Measurements from ENCODE around the gene CNN2. TPM values are rescaled to one million over a fixed set of nuclear protein-coding genes. Genes with fewer than 3 reads are reported as not detected.

The CNN2 gene
- total and polyA plus RNA-seq, 2 donors (not counting 1 experiment from before 2014, with no cell fraction given) = 198 to 301 TPM

GRCh38 chr19:1069009-1069779, 42.8 kb downstream of the CNN2 start:
- H3K27me3 Mint-ChIP-seq = no peaks in the 10 kb centered on the region
- H3K4me1 Mint-ChIP-seq = peaks cover 52% of the 10 kb centered on the region
- Histone ChIP-seq H4K20me1 (ENCODE audit: control insufficient read depth, insufficient read depth, low read length, poor library complexity, severe bottlenecking) (peaks cover 81% of the 10 kb centered on the region), H3K4me2 (replicated peaks; ENCODE audit: low read depth, low read length, poor library complexity, severe bottlenecking) (peak overlapping the region; percentile 91), H3K27ac (ENCODE audit: low read length in 2 of 2) (peak overlapping the region; percentile 77 to 87), H3K9ac (ENCODE audit: low read length) (peak overlapping the region; percentile 94), H3K4me1 (ENCODE audit: control insufficient read depth in 2 of 2, insufficient read depth in 2 of 2, low read length in 2 of 2) (peaks cover 66 to 83% of the 10 kb centered on the region in 2 donors), H3K27me3 (replicated peaks in 1 of 4; ENCODE audit: control extremely low read depth in 1 of 4, control insufficient read depth in 3 of 4, insufficient read depth in 4 of 4, low read length in 3 of 4) (no peaks in the 10 kb centered on the region), H3K9me3 (ENCODE audit: control extremely low read depth in 1 of 3, control insufficient read depth in 2 of 3, insufficient read depth in 1 of 3, low read length in 2 of 3) (peaks cover 0 to 2% (median 0%) of the 10 kb centered on the region in 3 donors), H3K36me3 (replicated peaks in 1 of 2; ENCODE audit: control extremely low read depth in 1 of 2, control insufficient read depth in 1 of 2, extremely low read depth in 1 of 2, insufficient read depth in 2 of 2, low read length in 1 of 2) (peaks cover 0 to 51% of the 10 kb centered on the region in 2 experiments), H2AFZ (ENCODE audit: insufficient read depth, low read depth, low read length, poor library complexity, severe bottlenecking) (no peak overlapping the region), H3K4me3 (ENCODE audit: control extremely low read depth in 1 of 5, extremely low read depth in 1 of 5, insufficient read depth in 1 of 5, low read depth in 2 of 5, low read length in 4 of 5) (peak overlapping the region; percentile 65 to 99 (median 90)), H3K79me2 (ENCODE audit: control insufficient read depth, insufficient read depth, low read length) (peaks cover 72% of the 10 kb centered on the region)
- ATAC-seq (ENCODE audit: low read depth) (peak; percentile 50), DNase-seq (peak; percentile 85)
- ChIA-PET POLR2A (interaction anchor here (0.6 to 6.3 kb wide), 10 partner anchors 7 to 200 kb away, joined by 3 to 97 read pairs (median 10); partner anchors contain the start of genes CIRBP, CNN2, GPX4 and RNU6-2), CTCF (interaction anchor here (0.6 to 5.2 kb wide), 4 partner anchors 7 to 233 kb away, joined by 3 to 56 read pairs (median 6); no protein-coding TSS in a partner anchor)
- intact Hi-C loops (cut with micrococcal nuclease) = loop anchor here (1.0 to 10.0 kb wide), 6 partner anchors 8 to 144 kb away; partner anchors contain the start of genes ARID3A, GPX4, RNU6-2 and TMEM259
- H3K9me3 Mint-ChIP-seq (ENCODE audit: insufficient read depth) = no peaks in the 10 kb centered on the region
- TF ChIP-seq EZH2 (IDR thresholded peaks at IDR 0.05; ENCODE audit: borderline replicate concordance, insufficient read depth, low read depth, low read length, poor library complexity, severe bottlenecking) (no peak), CTCF (IDR thresholded peaks at IDR 0.05) (no peak)
- peak overlapping the region; percentile 97 for H3K27ac Mint-ChIP-seq
- 13% methylated on average over 25 of the region's 25 CpGs for WGBS (ENCODE audit: insufficient coverage)
- peak overlapping the region; percentile 96 for H3K4me3 Mint-ChIP-seq

GRCh38 chr19:1070576-1070930, 44.1 kb downstream of the CNN2 start:
- ATAC-seq (ENCODE audit: low read depth) = no peak
- Histone ChIP-seq H3K36me3 (replicated peaks in 1 of 2; ENCODE audit: control extremely low read depth in 1 of 2, control insufficient read depth in 1 of 2, extremely low read depth in 1 of 2, insufficient read depth in 2 of 2, low read length in 1 of 2) (peaks cover 0 to 61% of the 10 kb centered on the region in 2 experiments), H3K27ac (ENCODE audit: low read length in 2 of 2) (peak overlapping the region in 1 of 2 donors; percentile 15), H2AFZ (ENCODE audit: insufficient read depth, low read depth, low read length, poor library complexity, severe bottlenecking) (no peak overlapping the region), H3K27me3 (replicated peaks in 1 of 4; ENCODE audit: control extremely low read depth in 1 of 4, control insufficient read depth in 3 of 4, insufficient read depth in 4 of 4, low read length in 3 of 4) (no peaks in the 10 kb centered on the region), H3K4me1 (ENCODE audit: control insufficient read depth in 2 of 2, insufficient read depth in 2 of 2, low read length in 2 of 2) (peaks cover 64 to 81% of the 10 kb centered on the region in 2 donors), H3K79me2 (ENCODE audit: control insufficient read depth, insufficient read depth, low read length) (peaks cover 75% of the 10 kb centered on the region), H3K9ac (ENCODE audit: low read length) (no peak overlapping the region), H3K9me3 (ENCODE audit: control extremely low read depth in 1 of 3, control insufficient read depth in 2 of 3, insufficient read depth in 1 of 3, low read length in 2 of 3) (no peaks in the 10 kb centered on the region), H3K4me3 (ENCODE audit: control extremely low read depth in 1 of 5, extremely low read depth in 1 of 5, insufficient read depth in 1 of 5, low read depth in 2 of 5, low read length in 4 of 5) (no peak overlapping the region), H3K4me2 (replicated peaks; ENCODE audit: low read depth, low read length, poor library complexity, severe bottlenecking) (peak overlapping the region; percentile 37), H4K20me1 (ENCODE audit: control insufficient read depth, insufficient read depth, low read length, poor library complexity, severe bottlenecking) (peaks cover 78% of the 10 kb centered on the region)
- no peaks in the 10 kb centered on the region for H3K27me3 Mint-ChIP-seq
- 98% methylated on average over 21 of the region's 21 CpGs for WGBS (ENCODE audit: insufficient coverage)
- H3K4me3 Mint-ChIP-seq = no peak overlapping the region
- no peak for DNase-seq
- ChIA-PET CTCF (interaction anchor here (0.5 kb wide), 1 partner anchor 38 kb away, joined by 3 read pairs; no protein-coding TSS in a partner anchor), POLR2A (interaction anchor here (0.7 to 6.3 kb wide), 5 partner anchors 16 to 62 kb away, joined by 3 to 97 read pairs (median 3); no protein-coding TSS in a partner anchor)
- H3K9me3 Mint-ChIP-seq (ENCODE audit: insufficient read depth) = no peaks in the 10 kb centered on the region
- peaks cover 44% of the 10 kb centered on the region for H3K4me1 Mint-ChIP-seq
- intact Hi-C loops (cut with micrococcal nuclease) = no loop called here
- TF ChIP-seq EZH2 (IDR thresholded peaks at IDR 0.05; ENCODE audit: borderline replicate concordance, insufficient read depth, low read depth, low read length, poor library complexity, severe bottlenecking) (no peak), CTCF (IDR thresholded peaks at IDR 0.05) (no peak)
- peak overlapping the region; percentile 46 for H3K27ac Mint-ChIP-seq

All from B cell (primary cell).